ELR (cell line): ENCODE results near the gene FAM78B.

Experiments
- DNase-seq: peaks from one replicate; pipeline ENCODE4 v3.0.0-alpha.2; 2015; ENCODE audit warnings: low read depth

Gene FAM78B

DNA sequence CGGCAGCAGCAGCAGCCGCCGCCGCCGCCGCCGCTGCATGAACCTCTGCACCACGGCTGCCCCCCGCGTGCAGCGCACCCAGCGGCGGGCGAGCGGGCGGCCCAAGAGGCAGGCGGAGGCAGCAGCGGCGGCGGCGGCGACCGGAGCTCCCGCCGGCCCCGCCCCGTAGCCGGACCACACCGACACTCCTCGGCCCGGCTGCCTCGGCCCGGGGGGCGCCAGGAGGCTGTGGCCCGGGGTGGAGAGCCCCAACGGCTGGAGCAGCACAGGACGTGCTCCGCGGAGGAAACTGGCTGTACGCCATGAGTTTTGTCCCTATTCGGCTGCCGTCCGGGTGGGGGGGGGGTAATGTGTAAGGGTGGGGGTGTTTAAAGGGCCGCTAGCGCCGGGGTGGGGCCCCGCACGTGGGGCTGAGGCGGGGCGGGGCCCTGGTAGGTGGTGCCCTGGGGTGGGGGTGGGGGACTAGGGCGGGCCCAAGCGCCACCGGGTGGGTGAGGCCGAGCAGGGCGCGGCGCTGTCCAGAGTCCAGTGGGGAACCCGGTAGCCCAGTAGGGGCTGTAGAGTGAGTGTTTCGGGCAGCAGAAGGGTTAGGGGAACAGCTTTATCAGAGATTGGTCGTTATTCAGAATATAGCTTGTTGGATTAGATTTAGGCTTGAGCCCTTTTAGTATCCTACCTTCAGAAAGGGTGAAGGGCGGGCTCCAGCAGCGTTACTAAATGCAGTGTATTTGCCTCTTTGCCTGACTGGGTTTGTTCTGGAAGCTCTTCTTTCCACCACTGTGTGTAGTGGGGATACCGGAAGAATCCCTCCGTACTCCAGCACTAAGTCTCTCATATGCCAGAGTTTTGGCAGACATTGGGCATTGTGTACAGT is at the start of gene FAM78B:
TSS of gene FAM78B (minus strand) at position 304 of the 874 bp plus-strand sequence. CDS start 753 bp downstream, outside the sequence.
- peak; percentile 44 for DNase-seq

DNA sequence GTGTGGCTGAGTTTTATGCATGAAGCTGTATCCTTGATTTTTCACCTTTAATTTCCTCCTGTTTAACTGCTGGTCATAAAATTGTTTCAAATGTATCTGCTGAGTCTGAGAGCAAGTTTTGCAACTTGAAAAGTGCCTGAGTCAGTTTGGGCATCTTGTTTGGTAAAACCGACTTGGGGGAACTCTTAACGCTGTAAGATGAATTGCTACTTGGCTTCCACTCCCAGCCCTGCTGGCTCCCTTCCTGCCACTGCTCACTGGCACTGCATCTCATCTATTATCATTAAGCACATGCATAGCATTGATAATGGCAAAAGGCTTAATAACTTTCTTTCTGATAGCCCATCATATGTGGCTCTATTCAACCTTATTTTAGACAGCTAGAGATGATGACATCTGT is 35.7 kb upstream of the FAM78B start:
- DNase-seq, result no peak

DNA sequence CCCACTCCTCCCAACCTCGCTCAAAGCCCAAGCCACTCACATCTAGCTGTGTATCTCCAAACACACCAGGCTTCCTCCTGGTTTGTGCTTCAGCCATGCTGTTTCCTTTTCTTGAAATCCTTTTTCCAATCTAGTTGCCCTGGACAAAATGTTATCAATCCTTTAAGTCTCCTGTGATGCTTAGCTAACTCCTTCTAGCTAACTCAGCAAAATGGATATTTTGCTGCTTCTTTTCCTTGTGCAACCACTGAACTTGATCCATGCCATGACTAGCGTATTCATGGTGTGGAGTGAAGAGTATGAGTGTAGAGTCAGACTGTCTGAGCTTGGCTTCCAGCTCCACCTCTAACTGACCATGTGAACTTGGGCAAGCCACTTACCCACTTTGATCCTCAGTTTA is 33.9 kb upstream of the FAM78B start:
- DNase-seq, result no peak

DNA sequence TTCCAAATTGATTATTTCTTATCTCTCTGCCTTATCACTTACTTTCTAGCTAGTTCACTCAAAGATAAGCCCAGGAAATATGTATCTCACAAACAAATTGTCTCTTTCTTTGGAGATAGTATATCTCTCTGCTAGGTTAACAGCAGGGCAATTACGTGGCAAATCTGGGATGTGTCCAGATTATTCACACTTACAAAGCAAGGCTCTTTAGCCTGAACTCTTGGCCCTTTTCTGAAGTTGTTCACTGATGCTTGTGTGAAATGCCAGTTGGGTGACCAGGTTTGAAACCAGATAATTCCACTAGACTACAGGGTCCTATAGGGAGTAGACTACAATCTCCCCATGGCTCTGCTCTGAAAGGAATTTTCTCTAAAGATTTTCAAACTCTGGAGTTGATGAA is 30.8 kb upstream of the FAM78B start:
- DNase-seq, result no peak

DNA sequence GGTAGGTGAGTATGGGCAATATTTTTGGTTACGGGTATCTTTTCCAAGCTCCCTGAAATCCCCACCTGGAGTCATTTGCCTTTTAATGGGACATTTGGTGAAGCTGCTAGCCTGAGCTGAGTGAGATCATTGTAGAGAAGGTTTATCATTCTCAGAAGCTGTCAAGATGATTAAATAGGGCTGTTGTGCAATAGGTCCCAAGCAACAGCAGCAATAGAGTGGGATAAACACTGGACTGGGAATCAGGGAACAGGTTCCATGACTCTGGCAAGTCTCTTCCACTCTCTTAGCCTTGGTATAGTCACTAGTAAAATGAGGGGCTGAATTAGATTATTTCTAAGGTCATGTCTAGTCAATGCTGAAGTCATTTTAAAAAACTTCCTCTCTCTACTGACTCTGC is 30.3 kb upstream of the FAM78B start:
- no peak for DNase-seq

GRCh38 chr1:166193057-166193698 is 26.4 kb upstream of the FAM78B start:
- no peak for DNase-seq

DNA sequence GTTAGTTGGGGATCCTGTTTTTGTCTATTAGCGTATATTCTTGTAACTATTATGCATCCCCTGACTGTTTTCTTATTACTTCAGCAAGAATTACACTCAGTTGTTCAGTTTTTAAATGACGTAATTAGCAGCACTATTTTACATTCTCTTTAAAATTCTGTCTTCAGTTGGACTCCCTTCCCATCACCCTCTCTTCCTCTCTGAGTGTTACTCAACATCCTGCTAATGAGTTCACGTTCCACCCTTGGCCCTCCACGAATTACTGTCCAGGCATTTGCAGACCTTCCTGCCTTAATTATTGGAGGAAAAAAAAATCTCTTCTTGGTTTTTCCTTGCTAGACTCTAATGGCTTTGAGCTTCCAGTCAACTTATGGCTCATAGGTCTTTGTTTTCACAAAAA is 23.6 kb upstream of the FAM78B start:
- DNase-seq, result no peak

DNA sequence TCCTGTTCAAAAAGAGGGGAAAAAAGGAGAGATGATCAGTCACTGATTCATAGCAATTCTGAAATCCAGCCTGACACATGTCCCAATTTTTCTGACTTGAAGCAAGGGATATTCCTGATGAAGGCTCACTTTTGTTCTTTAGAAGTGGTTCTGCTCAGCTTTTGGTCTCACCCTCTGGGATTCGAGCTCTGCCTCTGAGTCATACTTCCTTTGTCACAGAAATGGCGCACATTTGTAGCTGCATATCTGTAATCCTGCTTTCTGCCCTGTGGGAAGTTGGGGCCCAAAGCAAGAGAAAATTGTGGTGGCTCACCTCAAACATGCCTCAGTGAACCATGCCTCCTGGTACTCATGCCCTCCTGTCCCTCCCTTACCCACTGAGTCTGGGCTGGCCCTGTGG is 22.3 kb upstream of the FAM78B start:
- peak; percentile 10 for DNase-seq

DNA sequence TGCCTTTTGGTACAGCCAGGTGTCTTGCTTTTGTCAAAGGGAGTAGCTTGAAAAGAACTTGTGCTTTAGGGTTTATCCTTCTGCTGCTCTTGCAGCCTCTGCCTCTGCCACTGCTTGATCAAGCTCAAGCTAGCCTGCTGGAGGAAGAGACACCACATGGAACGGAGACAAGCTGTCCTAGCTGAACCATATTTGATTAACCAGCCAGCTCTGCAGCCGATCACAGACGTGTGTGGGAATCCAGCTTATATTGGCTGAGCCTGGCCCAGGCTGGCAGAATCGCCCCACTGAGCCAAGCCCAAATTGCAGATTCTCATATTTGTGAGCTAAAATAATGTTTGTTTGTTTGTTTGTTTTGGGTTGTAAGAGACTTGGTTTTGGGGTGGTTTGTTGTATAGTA is 18.7 kb upstream of the FAM78B start:
- DNase-seq, result no peak

- peak; percentile 54 for DNase-seq
Measured at GRCh38 chr1:166184897-166185296, 18.1 kb upstream of the FAM78B start.

DNA sequence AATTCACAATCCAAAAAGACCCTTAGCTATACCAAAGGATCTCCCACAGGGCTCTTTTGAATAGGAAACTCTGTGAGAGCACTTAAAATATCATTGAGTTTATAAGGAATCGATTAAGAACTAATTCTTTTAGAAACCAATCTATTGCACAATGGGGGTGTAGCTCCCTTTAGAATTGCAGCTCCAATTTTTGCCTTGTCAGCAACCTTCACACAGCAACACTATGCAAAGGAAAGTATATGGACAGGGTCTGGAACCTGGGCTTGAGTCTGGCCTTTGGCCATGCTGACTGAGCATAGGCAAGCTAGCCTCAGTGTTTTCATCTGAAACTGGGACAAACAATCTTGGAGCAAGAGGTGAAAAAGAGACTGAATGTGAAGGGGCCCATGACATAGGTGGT is 17.2 kb upstream of the FAM78B start:
- no peak for DNase-seq

DNA sequence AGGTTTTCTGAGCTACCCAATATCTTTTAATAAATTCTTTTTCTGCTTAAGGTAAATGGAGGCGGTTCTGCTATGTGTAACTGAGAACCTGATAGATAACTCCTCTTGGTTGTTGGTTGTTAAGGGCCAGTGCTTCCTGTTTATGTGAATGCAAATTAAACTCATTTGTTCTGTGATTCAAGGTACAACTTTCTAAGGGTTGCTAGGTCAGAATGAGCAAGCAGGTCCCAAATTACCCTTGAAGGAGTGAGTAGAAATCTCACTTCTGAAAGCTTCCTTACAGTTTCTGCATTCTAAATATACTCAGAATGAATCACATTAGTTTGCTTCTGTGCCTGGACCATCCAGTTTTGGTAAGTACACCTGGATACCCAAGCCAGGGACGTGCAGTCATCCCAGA is 15.5 kb upstream of the FAM78B start:
- DNase-seq, result no peak

- no peak for DNase-seq
Measured at GRCh38 chr1:166176416-166176815, 9.6 kb upstream of the FAM78B start.

DNA sequence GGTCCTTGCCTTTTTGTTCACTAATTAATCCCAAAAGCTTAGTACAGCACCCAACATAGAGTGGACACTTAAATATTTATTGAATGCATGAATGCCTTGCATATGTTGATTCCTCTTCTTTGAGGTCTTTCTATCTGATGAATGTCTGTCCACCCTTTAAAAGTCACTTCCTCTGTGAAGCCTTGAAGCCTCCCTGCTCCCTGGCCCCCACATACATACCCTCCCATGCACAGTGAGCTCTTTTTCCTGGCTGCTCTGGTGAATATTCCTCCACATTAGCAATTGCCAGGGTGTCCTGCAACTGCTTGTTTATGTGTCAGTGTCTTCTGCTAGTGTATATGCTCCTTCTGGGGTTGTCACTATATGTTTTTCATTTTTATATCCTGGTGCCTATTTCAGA is 8.2 kb upstream of the FAM78B start:
- DNase-seq, result no peak

DNA sequence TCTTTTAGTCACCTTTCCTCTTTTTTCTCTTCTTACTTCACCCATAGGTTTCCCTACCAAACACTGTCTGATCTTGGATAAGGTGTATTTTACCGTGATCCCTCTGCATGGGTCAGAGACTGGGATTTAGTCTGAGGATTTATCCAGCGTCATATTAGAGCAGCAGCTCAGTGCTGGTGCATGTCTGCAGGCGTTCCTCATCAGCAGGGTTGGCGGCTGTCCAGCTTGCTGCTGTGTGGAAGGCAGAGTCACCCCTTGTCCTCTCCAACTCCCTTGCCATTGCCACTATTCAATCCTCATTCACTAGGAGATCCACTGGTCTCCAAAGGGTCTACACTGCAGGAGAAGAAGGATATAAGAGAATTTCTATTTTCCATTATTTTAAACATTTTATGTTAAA is 7.3 kb upstream of the FAM78B start:
- DNase-seq, result peak; percentile 15

DNA sequence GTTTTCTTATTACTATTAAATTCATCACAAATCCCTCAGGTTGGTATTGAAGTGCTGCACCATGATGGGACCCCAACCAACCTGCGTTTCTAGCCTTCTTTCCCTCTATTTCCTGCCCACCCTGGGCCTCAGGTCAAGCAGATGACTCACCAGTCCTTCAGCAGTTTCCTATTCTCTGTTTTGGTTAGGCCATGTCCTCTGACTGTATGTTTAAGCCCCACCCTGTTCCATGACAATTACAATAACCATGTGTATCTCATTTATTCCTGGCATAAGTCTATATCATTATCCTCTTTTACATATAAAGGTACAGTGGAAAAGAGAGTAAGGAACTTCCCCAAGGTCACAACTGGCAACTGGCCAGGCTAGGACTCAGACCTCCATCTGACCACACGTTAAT is 5.3 kb upstream of the FAM78B start:
- DNase-seq, result peak; percentile 7

- no peak for DNase-seq
Measured at GRCh38 chr1:166170726-166171125, 3.9 kb upstream of the FAM78B start.

GRCh38 chr1:166170075-166170474 is 3.3 kb upstream of the FAM78B start:
- DNase-seq, result no peak

- DNase-seq, result no peak
Measured at GRCh38 chr1:166169182-166169581, 2.4 kb upstream of the FAM78B start.

GRCh38 chr1:166167572-166167925 is 748 bp upstream of the FAM78B start:
- no peak for DNase-seq

DNA sequence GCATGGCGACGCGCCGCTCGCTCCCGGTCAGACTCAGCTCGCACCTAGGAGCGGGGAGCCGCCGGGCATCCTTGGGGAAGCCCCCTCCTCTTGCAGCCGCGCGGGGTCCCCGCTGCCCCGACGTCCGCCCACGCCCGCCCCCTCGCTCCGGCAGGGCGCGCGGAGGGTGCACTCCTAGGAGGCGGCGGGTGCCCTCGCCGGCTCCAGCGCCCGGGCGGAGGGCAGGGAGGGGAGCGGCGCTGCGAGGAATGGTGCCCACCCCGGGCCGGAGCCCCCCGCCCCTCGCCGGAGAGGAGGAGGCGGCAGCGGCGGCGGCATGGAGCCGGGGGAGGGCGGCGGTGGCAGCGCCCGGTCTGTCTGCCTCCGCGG is 488 bp downstream of the FAM78B start:
- DNase-seq, result no peak

DNA sequence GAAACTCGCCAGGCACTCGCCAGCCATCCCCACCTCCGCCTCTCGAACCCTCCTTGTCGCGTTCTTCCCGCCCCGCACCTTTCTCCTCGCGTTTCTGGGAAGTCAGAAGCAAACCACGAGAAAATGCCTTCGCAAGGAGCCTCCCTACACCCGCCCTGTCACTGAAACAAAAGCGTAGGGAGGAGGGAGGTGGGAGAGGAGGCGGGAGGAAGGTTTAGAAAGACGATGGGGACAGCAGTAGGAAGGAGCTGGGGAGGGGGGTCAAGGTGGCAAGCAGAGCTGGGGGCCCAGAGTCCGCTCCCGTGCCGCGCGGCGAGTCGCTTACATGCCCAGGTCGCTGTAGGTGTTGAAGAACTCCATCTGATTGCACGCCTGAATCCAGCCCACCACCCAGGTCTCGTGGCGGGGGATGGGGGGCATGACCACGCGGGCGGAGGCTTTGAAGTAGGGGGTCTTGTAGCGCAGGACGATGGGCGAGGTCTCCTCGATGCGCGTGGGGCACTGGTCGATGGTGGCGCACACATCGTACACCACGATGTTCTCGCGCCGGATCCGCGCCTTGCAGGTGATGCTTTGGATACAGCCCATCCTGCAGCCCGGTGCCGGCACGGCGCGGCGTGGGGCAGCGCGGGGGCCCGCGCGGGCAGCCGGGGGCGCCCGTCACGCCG is 1.0 kb downstream of the FAM78B start:
- DNase-seq, result no peak

DNA sequence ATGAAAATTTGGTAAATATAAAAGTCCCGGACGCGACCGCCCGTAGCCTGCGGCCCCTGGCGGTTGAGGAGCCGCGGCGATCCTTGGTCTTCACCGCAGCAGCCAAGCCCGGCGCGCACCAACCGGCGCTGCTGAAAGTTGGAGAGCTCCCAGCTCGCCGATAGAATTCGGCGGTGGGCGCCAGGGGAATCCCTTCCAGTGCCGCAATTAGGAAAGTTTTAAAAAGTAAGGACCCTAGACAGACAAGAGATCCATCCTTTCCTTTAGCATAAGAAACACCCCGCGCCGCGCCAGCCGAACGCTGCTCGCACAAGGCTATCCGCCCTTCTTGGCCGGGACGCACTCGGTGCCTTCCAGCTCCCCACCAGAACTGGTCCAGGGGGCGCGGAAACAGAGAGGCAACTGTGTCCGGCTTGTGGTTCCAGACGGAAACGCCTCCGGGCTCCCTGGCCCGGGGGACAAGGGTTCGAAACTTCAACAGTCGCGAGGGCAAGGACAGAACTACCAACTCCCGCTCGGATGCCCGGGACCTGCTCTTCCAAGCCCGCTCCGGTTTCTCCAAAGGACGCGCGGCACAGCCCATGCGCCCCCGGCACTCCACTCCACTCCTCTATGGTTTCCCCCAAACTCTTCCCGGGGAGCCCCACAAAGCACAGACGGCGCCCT is 1.7 kb downstream of the FAM78B start:
- peak; percentile 23 for DNase-seq
